A549 (cell line): ENCODE data around the gene ZFYVE28. TPM values are rescaled to one million over a fixed set of nuclear protein-coding genes. Genes with fewer than 3 reads are reported as not detected.

ENCODE experiments used
- ATAC-seq, 2 experiments: fragments of 200-7000 bp in 1 of 2; fragments of >200 bp in 1 of 2; cut with Nextera tagmentation in 1 of 2; cut with Tn5 transposase in 1 of 2; 3 replicates each; pipeline versions ENCODE4 v1.8.0 to v1.9.1; 2018 to 2020; ENCODE audit warnings: mild to moderate bottlenecking in 1 of 2, moderate library complexity in 1 of 2
- CTCF ChIA-PET: fragments of 300-600 bp; sonication (Branson Sonifier 250); formaldehyde crosslinking; extraction: SDS; loops from one replicate; lab custom pipeline; 2021; ENCODE audit warnings: antibody characterized with exemption, inconsistent platforms; lab: Yijun Ruan, JAX
- POLR2A ChIA-PET: fragments of 350-600 bp; formaldehyde crosslinking; extraction: SDS; loops from one replicate; lab custom pipeline; 2021; ENCODE audit warnings: antibody characterized with exemption, inconsistent platforms; lab: Yijun Ruan, JAX
- DNase-seq, 2 experiments: peaks; one replicate each; pipeline versions ENCODE4 v3.0.0 to v3.0.0-alpha.2; 2011 to 2016; ENCODE audit warnings: low read depth in 1 of 2, low spot score in 1 of 2
- FAIRE-seq: peaks from 2 replicates; lab custom pipeline; 2011; peaks lifted over from hg19 to GRCh38; lab: Jason Lieb, UNC
- H3K27ac ChIP-seq, 2 experiments: fragments of >200 bp; sonication (Bioruptor Twin); formaldehyde crosslinking; 3 replicates each; pipeline ENCODE4 v1.5.1; 2016 to 2017
- H3K4me1 ChIP-seq: fragments of >200 bp; sonication (Bioruptor Twin); formaldehyde crosslinking; 3 replicates; pipeline ENCODE4 v1.6.1; 2016
- H3K4me2 ChIP-seq: fragments of >200 bp; sonication (Bioruptor Twin); formaldehyde crosslinking; 3 replicates; pipeline ENCODE4 v1.6.1; 2016
- H3K4me3 ChIP-seq: fragments of >200 bp; sonication (Bioruptor Twin); formaldehyde crosslinking; 3 replicates; pipeline ENCODE4 v1.5.1; 2016
- H3K9me3 ChIP-seq: fragments of >200 bp; sonication (Bioruptor Twin); formaldehyde crosslinking; 3 replicates; pipeline ENCODE4 v1.6.1; 2016
- ATOH8 ChIP-seq: fragments of 250-450 bp; sonication (Bioruptor Pico); IDR thresholded peaks from 2 replicates; pipeline ENCODE4 v1.5.0; 2020; ENCODE audit warnings: low read depth, mild to moderate bottlenecking, moderate library complexity
- CTCF ChIP-seq: fragments of >200 bp; sonication (Bioruptor Twin); formaldehyde crosslinking; IDR thresholded peaks from 3 replicates; pipeline ENCODE4 v1.5.1; 2016
- E2F6 ChIP-seq: IDR thresholded peaks from 2 replicates; pipeline ENCODE4 v1.6.1; 2012; ENCODE audit warnings: low read depth, borderline replicate concordance
- ELK1 ChIP-seq: fragments of 150-350 bp; IDR thresholded peaks from 2 replicates; pipeline ENCODE4 v1.6.1; 2014; ENCODE audit warnings: low read depth, mild to moderate bottlenecking, low read length
- EP300 ChIP-seq, 2 experiments: fragments of >200 bp; sonication (Bioruptor Twin); formaldehyde crosslinking; IDR thresholded peaks; 2 replicates in 1 of 2; 3 replicates in 1 of 2; pipeline ENCODE4 v1.6.1; 2016 to 2017
- GATA3 ChIP-seq: IDR thresholded peaks from 2 replicates; pipeline ENCODE4 v1.6.1; 2012; ENCODE audit warnings: borderline replicate concordance
- HES2 ChIP-seq: fragments of >200 bp; sonication (Bioruptor Twin); formaldehyde crosslinking; IDR thresholded peaks from 2 replicates; pipeline ENCODE4 v1.6.1; 2016
- HOXA7 ChIP-seq: fragments of 250-450 bp; sonication (Bioruptor Pico); IDR thresholded peaks from 2 replicates; pipeline ENCODE4 v1.5.0; 2020; ENCODE audit warnings: mild to moderate bottlenecking, moderate library complexity
- HOXB13 ChIP-seq: fragments of 250-450 bp; sonication (Bioruptor Pico); IDR thresholded peaks from 2 replicates; pipeline ENCODE4 v1.5.0; 2020; ENCODE audit warnings: low read depth, mild to moderate bottlenecking, moderate library complexity
- JUN ChIP-seq, 2 experiments: fragments of >200 bp; sonication (Bioruptor Twin); formaldehyde crosslinking; IDR thresholded peaks; 2 replicates in 1 of 2; 3 replicates in 1 of 2; pipeline ENCODE4 v1.6.1; 2016 to 2017
- KDM5A ChIP-seq: fragments of 200-600 bp; sonication (generic); IDR thresholded peaks from 2 replicates; pipeline ENCODE4 v1.6.1; 2016; ENCODE audit warnings: antibody characterized with exemption, mild to moderate bottlenecking
- MAZ ChIP-seq: fragments of 150-350 bp; IDR thresholded peaks from 2 replicates; pipeline ENCODE4 v1.6.1; 2014; ENCODE audit warnings: antibody characterized with exemption, low read depth, low read length, borderline replicate concordance
- NFE2L2 ChIP-seq: fragments of 150-350 bp; conservative IDR thresholded peaks from 2 replicates; pipeline ENCODE4 v1.6.1; 2014; ENCODE audit warnings: low read length
- NPAS2 ChIP-seq: fragments of 250-450 bp; sonication (Bioruptor Pico); IDR thresholded peaks from 2 replicates; pipeline ENCODE4 v1.8.0; 2022; ENCODE audit warnings: mild to moderate bottlenecking, moderate library complexity, borderline replicate concordance
- POLR2AphosphoS2 ChIP-seq: conservative IDR thresholded peaks from 2 replicates; pipeline ENCODE4 v1.6.1; 2012; ENCODE audit warnings: low read length, improper control_type of control experiment, inconsistent platforms
- TP53 ChIP-seq: fragments of 250-450 bp; sonication (Bioruptor Pico); IDR thresholded peaks from 2 replicates; pipeline ENCODE4 v1.5.0; 2021; ENCODE audit warnings: mild to moderate bottlenecking, moderate library complexity
- ZNF302 ChIP-seq: fragments of 250-450 bp; sonication (Bioruptor Pico); IDR thresholded peaks from 2 replicates; pipeline ENCODE4 v1.9.0; 2021; ENCODE audit warnings: inconsistent platforms, mild to moderate bottlenecking, moderate library complexity
- WGBS: methylation state at CpG from one replicate; pipeline ENCODE4 v1.1.6; 2017; ENCODE audit errors: missing lambda C conversion rate; 5-methylcytosine and 5-hydroxymethylcytosine counted together
- polyA plus RNA-seq, 4 experiments: library from polyadenylated mRNA; depleted of rRNA in 3 of 4; stranded (reverse); fragments of >200 nt; fragmentation: RNase III in 1 of 4; extraction: RNeasy Plus Mini Kit Qiagen cat#74134 plus additional on column Dnase treatment in 1 of 4; gene quantifications; 2 replicates in 3 of 4; 3 replicates in 1 of 4; pipeline ENCODE4 v1.2.3, GENCODE V29; 2011 to 2017

Gene ZFYVE28
- polyA plus RNA-seq, 2 of the 4 experiments (the other 2 are of a cell fraction) = 2.1 to 2.3 TPM

- no peak for TF ChIP-seq ATOH8 (CRISPR knock-in tag)
- no peak for TF ChIP-seq HOXA7 (CRISPR knock-in tag)
- no peak for TF ChIP-seq NPAS2 (CRISPR knock-in tag)
- TF ChIP-seq, all 56 proteins: peak for 0
- WGBS = 86% methylated on average over 18 of the region's 24 CpGs
- Histone ChIP-seq H3K9me3 (no peaks in the 10 kb centered on the region), H3K27ac (no peak overlapping the region), H3K4me1 (no peaks in the 10 kb centered on the region), H3K4me2 (no peak overlapping the region), H3K4me3 (no peak overlapping the region)
- FAIRE-seq = no peak
- DNase-seq = no peak
- ChIA-PET CTCF (no interaction called here), POLR2A (no interaction called here)
- no peak for ATAC-seq
Observed at GRCh38 chr4:2290974-2291704, 127.3 kb downstream of the ZFYVE28 start.

- CTCF ChIA-PET = interaction anchor here (1.5 kb wide), 1 partner anchor 34 kb away, joined by 3 read pairs; no protein-coding TSS in a partner anchor
- no peak for FAIRE-seq
- WGBS = 93% methylated on average over 3 of the region's 9 CpGs
Observed at GRCh38 chr4:2290488-2290887, 128.0 kb downstream of the ZFYVE28 start.

More at GRCh38 chr4:2290488-2290887, 128.0 kb downstream of the ZFYVE28 start:
- no peak overlapping the region for H3K4me3 ChIP-seq
- no peak overlapping the region for H3K4me2 ChIP-seq
- TF ChIP-seq KDM5A (no peak), E2F6 (no peak), HOXB13 (CRISPR knock-in tag) (no peak), POLR2AphosphoS2 (no peak), EP300 (IDR thresholded peaks at IDR 0.05) (no peak), NFE2L2 (no peak), GATA3 (no peak), ELK1 (no peak), CTCF (no peak), TP53 (CRISPR knock-in tag) (no peak), MAZ (no peak), JUN (IDR thresholded peaks at IDR 0.05) (no peak), HES2 (no peak), ZNF302 (no peak)
- no peaks in the 10 kb centered on the region for H3K9me3 ChIP-seq
- DNase-seq (no peak), ATAC-seq (no peak)
- POLR2A ChIA-PET = no interaction called here
- H3K27ac ChIP-seq = no peak overlapping the region
- no peaks in the 10 kb centered on the region for H3K4me1 ChIP-seq
